Heart left ventricle (tissue), 16 donors: ENCODE measurements around the gene NOTCH4. TPM values are rescaled to one million over a fixed set of nuclear protein-coding genes. Genes with fewer than 3 reads are reported as not detected.

ENCODE experiments used
- ATAC-seq, 4 donors: fragments of 200-7000 bp; cut with Tn5 transposase; one replicate each; pipeline ENCODE4 v1.9.1; 2020 to 2022; ENCODE audit warnings: moderate library complexity in 4 of 4, mild to moderate bottlenecking in 3 of 4, moderate number of reproducible peaks in 1 of 4
- DNase-seq, 5 donors: peaks; one replicate each; pipeline ENCODE4 v3.0.0-alpha.2; 2020
- H3K27ac ChIP-seq, 12 donors: fragments of 200-600 bp; sonication (generic) in 4 of 12; one replicate each; pipeline versions ENCODE4 v1.5.0 to v1.8.0; 2016 to 2022; ENCODE audit warnings: mild to moderate bottlenecking in 2 of 12
- H3K27me3 ChIP-seq, 9 donors: fragments of 200-600 bp; sonication (generic) in 2 of 9; one replicate each; pipeline versions ENCODE4 v1.5.1 to v1.8.0; 2016 to 2022; ENCODE audit warnings: mild to moderate bottlenecking in 3 of 9
- H3K36me3 ChIP-seq, 9 donors: fragments of 200-600 bp; sonication (generic) in 2 of 9; one replicate each; pipeline versions ENCODE4 v1.5.0 to v1.8.0; 2018 to 2022; ENCODE audit warnings: mild to moderate bottlenecking in 2 of 9
- H3K4me1 ChIP-seq, 12 donors: fragments of 200-600 bp; sonication (generic) in 4 of 12; one replicate each; pipeline versions ENCODE4 v1.5.0 to v1.8.0; 2016 to 2022; ENCODE audit warnings: mild to moderate bottlenecking in 3 of 12
- H3K4me3 ChIP-seq, 12 donors: fragments of 200-600 bp; sonication (generic) in 4 of 12; one replicate each; pipeline versions ENCODE4 v1.5.0 to v1.8.0; 2017 to 2022; ENCODE audit warnings: mild to moderate bottlenecking in 9 of 12, moderate library complexity in 4 of 12
- H3K9me3 ChIP-seq, 12 donors: fragments of 200-600 bp; sonication (generic) in 4 of 12; one replicate each; pipeline versions ENCODE4 v1.5.0 to v1.8.0; 2016 to 2022; ENCODE audit warnings: mild to moderate bottlenecking in 1 of 12
- CTCF ChIP-seq, 12 donors: fragments of 200-600 bp; sonication (generic) in 4 of 12; IDR thresholded peaks; one replicate each; pipeline versions ENCODE4 v1.5.0 to v1.8.0; 2018 to 2022; ENCODE audit warnings: antibody characterized with exemption in 12 of 12, mild to moderate bottlenecking in 5 of 12
- POLR2A ChIP-seq, 2 donors: fragments of 450-650 bp; IDR thresholded peaks; one replicate each; pipeline ENCODE4 v1.6.1; 2017; ENCODE audit warnings: antibody characterized with exemption in 2 of 2, mild to moderate bottlenecking in 2 of 2, moderate library complexity in 2 of 2
- WGBS, 4 donors: extraction: QIAGEN DNeasy Blood & Tissue Kit in 2 of 4; methylation state at CpG; one replicate each; pipeline versions ENCODE4 v1.1.5 to v1.1.7; 2013 to 2018; 5-methylcytosine and 5-hydroxymethylcytosine counted together
- intact Hi-C, 10 donors: fragments of 100-400 bp; cut with DNase I; formaldehyde crosslinking; loops; one replicate each; pipeline versions ENCODE4 v1.11.1 to v1.14.2; 2022
- microRNA-seq, 4 donors: library from miRNA; unstranded; fragments of <30 nt; microRNA quantifications; one replicate each; pipeline versions ENCODE4 to v1.2.0, GENCODE V29; 2017 to 2020
- polyA plus RNA-seq, 2 donors: library from polyadenylated mRNA; stranded (reverse); fragments of 200-250 nt; gene quantifications; one replicate each; pipeline ENCODE4 v1.2.3, GENCODE V29; 2013
- total RNA-seq, 9 donors: library from RNA; depleted of rRNA in 2 of 9; stranded (reverse); fragments of >200 nt in 2 of 9; fragmentation: NEBNext Ultra II Directional in 3 of 9; extraction: Animal tissue kit (Norgen Biotek cat#: 25700) in 3 of 9; gene quantifications; one replicate each; pipeline versions ENCODE4 v1.1.0 to v1.2.4, GENCODE V29; 2016 to 2023
- donor health status: ischemic (EF 13 %, LVEDD 7.1; RV severe dilation, severe dysfunction).
- donor health status: healthy with polysubstance abuse.
- donor health status: DM: no; HTN: yes; CAD: no.
- donor health status: DM: no; HTN: no; CAD: no.
- donor health status: ischemic (EF 25% LVEDD 6.9; RV normal size, moderate dysfunction).
- donor health status: ischemic (EF 25% LVEDD 5.7; RV mildly dilated, moderate dysfunction).
- donor health status: healthy.
- donor health status: DM: yes; HTN: yes; CAD: no.
- donor health status: ischemic (EF 35%, LVEDD 5.7; RV mildly dilated, moderate dysfunction).
- donor health status: nonischemic (EF 11% LVEDD 7.7; RV severe dilation, severe dysfunction).
- donor health status: DM: yes; HTN: yes; CAD: no.
- donor health status: PGD.
- donor health status: ischemic (EF 29% LVEDD 5.4; RV normal size, mild dysfunction).
- donor health status: nonischemic (EF 23%, LVEDD 6.1; RV moderate dilation, normal function).

Gene NOTCH4
- total and polyA plus RNA-seq, 11 donors, result 15.8 to 55.5 (median 24.9) TPM

GRCh38 chr6:32147401-32148132, 76.3 kb downstream of the NOTCH4 start:
- DNase-seq, result no peak
- Histone ChIP-seq H3K9me3 (no peaks in the 10 kb centered on the region), H3K27ac (no peak overlapping the region), H3K4me1 (peaks cover 0 to 18% (median 8%) of the 10 kb centered on the region in 12 donors), H3K36me3 (peaks cover 0 to 5% (median 0%) of the 10 kb centered on the region in 9 donors), H3K27me3 (peaks cover 0 to 40% (median 6%) of the 10 kb centered on the region in 9 donors), H3K4me3 (no peak overlapping the region)
- ATAC-seq, result no peak
- 87 to 98% (median 94%) methylated on average over 4 of the region's 4 CpGs for WGBS, 4 donors
- intact Hi-C loops, result loop anchor here in 1 of 10 donors (2.0 kb wide), 1 partner anchor 15 kb away; no protein-coding TSS in a partner anchor
- no peak for TF ChIP-seq POLR2A (IDR thresholded peaks at IDR 0.05)
- TF ChIP-seq CTCF (IDR thresholded peaks at IDR 0.05), result no peak

GRCh38 chr6:32146687-32147086, 77.2 kb downstream of the NOTCH4 start:
- Histone ChIP-seq H3K27ac (no peak overlapping the region), H3K27me3 (peaks cover 0 to 34% (median 6%) of the 10 kb centered on the region in 9 donors), H3K4me1 (peaks cover 0 to 12% (median 1%) of the 10 kb centered on the region in 12 donors), H3K36me3 (peaks cover 0 to 5% (median 0%) of the 10 kb centered on the region in 9 donors), H3K9me3 (no peaks in the 10 kb centered on the region), H3K4me3 (no peak overlapping the region)
- WGBS, 4 donors, result 29 to 39% (median 35%) methylated on average over 4 of the region's 4 CpGs
- no peak for DNase-seq
- TF ChIP-seq CTCF (IDR thresholded peaks at IDR 0.05), result no peak
- no peak for TF ChIP-seq POLR2A (IDR thresholded peaks at IDR 0.05)
- no peak for ATAC-seq
- intact Hi-C loops, result loop anchor here in 1 of 10 donors (2.0 kb wide), 1 partner anchor 14 kb away; no protein-coding TSS in a partner anchor

GRCh38 chr6:32146287-32146686, 77.6 kb downstream of the NOTCH4 start:
- H3K4me3 ChIP-seq, result no peak overlapping the region
- ATAC-seq, result no peak
- intact Hi-C loops, result loop anchor here in 1 of 10 donors (2.0 kb wide), 1 partner anchor 13 kb away; no protein-coding TSS in a partner anchor
- DNase-seq, result no peak
- peaks cover 0 to 8% (median under 1%) of the 10 kb centered on the region in 12 donors for H3K4me1 ChIP-seq
- TF ChIP-seq POLR2A (IDR thresholded peaks at IDR 0.05), result no peak
- TF ChIP-seq CTCF (IDR thresholded peaks at IDR 0.05), result no peak
- H3K27ac ChIP-seq, result no peak overlapping the region
- WGBS, 4 donors, result 54 to 88% (median 59%) methylated on average over 1 of the region's 1 CpG
- H3K9me3 ChIP-seq, result no peaks in the 10 kb centered on the region
- H3K27me3 ChIP-seq, result peaks cover 0 to 34% (median 6%) of the 10 kb centered on the region in 9 donors
- peaks cover 0 to 5% (median 0%) of the 10 kb centered on the region in 9 donors for H3K36me3 ChIP-seq

Small RNA genes lying within 50 kb of the gene (microRNA-seq; reads per million reads assigned to microRNA genes)
- gene MIR6721 (0 to 3.7 (median 2.4) reads per million in 4 donors), gene MIR6833 (0.19 to 0.77 (median 0.40) reads per million in 4 donors)

Other genes starting within 250 kb of the NOTCH4 start
- gene C4A, start 242.0 kb downstream of the NOTCH4 start, total RNA-seq, result 100 to 1,000 TPM in 3 of 9 donors, 10 to 100 TPM in 6; 51.6 to 301 (median 82.4) TPM
- gene C4A, start 242.0 kb downstream of the NOTCH4 start, polyA plus RNA-seq, result 10 to 100 TPM; 34.5 to 34.6 TPM
- 100 to 1,000 TPM in 3 of 9 donors, 10 to 100 TPM in 6; 40.9 to 307 (median 75.7) TPM for gene C4B, start 209.3 kb downstream of the NOTCH4 start, total RNA-seq
- 10 to 100 TPM; 30.8 to 33.0 TPM for gene C4B, start 209.3 kb downstream of the NOTCH4 start, polyA plus RNA-seq
- 1 to 10 TPM in 1 of 9 donors, under 1 TPM in 6, not detected in 2; 0.14 to 3.0 (median 0.69) TPM for gene CYP21A2, start 185.7 kb downstream of the NOTCH4 start, total RNA-seq
- 1 to 10 TPM in 1 of 2 donors, under 1 TPM in 1; 0.11 to 1.0 TPM for gene CYP21A2, start 185.7 kb downstream of the NOTCH4 start, polyA plus RNA-seq
- gene TNXB, start 114.7 kb downstream of the NOTCH4 start, total RNA-seq, result 100 to 1,000 TPM in 3 of 9 donors, 10 to 100 TPM in 6; 17.8 to 234 (median 56.9) TPM
- gene TNXB, start 114.7 kb downstream of the NOTCH4 start, polyA plus RNA-seq, result 10 to 100 TPM; 23.8 to 47.9 TPM
- gene ATF6B, start 95.8 kb downstream of the NOTCH4 start, total RNA-seq, result 10 to 100 TPM; 11.1 to 56.8 (median 28.7) TPM
- 10 to 100 TPM; 26.8 to 28.8 TPM for gene ATF6B, start 95.8 kb downstream of the NOTCH4 start, polyA plus RNA-seq
- 1 to 10 TPM; 1.3 to 3.7 (median 2.9) TPM for gene FKBPL, start 93.8 kb downstream of the NOTCH4 start, total RNA-seq
- gene FKBPL, start 93.8 kb downstream of the NOTCH4 start, polyA plus RNA-seq, result 1 to 10 TPM; 2.9 to 9.3 TPM
- gene PRRT1, start 72.1 kb downstream of the NOTCH4 start, total RNA-seq, result 1 to 10 TPM in 1 of 9 donors, under 1 TPM in 8; 0.28 to 1.1 (median 0.61) TPM
- under 1 TPM; 0.82 to 0.95 TPM for gene PRRT1, start 72.1 kb downstream of the NOTCH4 start, polyA plus RNA-seq
- gene PPT2, start 69.9 kb downstream of the NOTCH4 start, total RNA-seq, result 10 to 100 TPM; 17.1 to 34.0 (median 22.7) TPM
- 10 to 100 TPM; 13.1 to 21.6 TPM for gene PPT2, start 69.9 kb downstream of the NOTCH4 start, polyA plus RNA-seq
- 10 to 100 TPM in 2 of 9 donors, 1 to 10 TPM in 7; 2.4 to 11.2 (median 6.1) TPM for gene EGFL8, start 59.5 kb downstream of the NOTCH4 start, total RNA-seq
- gene EGFL8, start 59.5 kb downstream of the NOTCH4 start, polyA plus RNA-seq, result 1 to 10 TPM; 4.3 to 8.1 TPM
- 10 to 100 TPM; 45.5 to 61.7 (median 51.0) TPM for gene AGPAT1, start 48.0 kb downstream of the NOTCH4 start, total RNA-seq
- gene AGPAT1, start 48.0 kb downstream of the NOTCH4 start, polyA plus RNA-seq, result 10 to 100 TPM; 43.5 to 79.1 TPM
- 100 to 1,000 TPM in 2 of 9 donors, 10 to 100 TPM in 7; 62.7 to 136 (median 84.5) TPM for gene RNF5, start 45.7 kb downstream of the NOTCH4 start, total RNA-seq
- 100 to 1,000 TPM in 1 of 2 donors, 10 to 100 TPM in 1; 95.1 to 132 TPM for gene RNF5, start 45.7 kb downstream of the NOTCH4 start, polyA plus RNA-seq
- gene AGER, start 39.8 kb downstream of the NOTCH4 start, total RNA-seq, result 1 to 10 TPM in 6 of 9 donors, under 1 TPM in 2, not detected in 1; 0.69 to 5.7 (median 2.2) TPM
- gene AGER, start 39.8 kb downstream of the NOTCH4 start, polyA plus RNA-seq, result 1 to 10 TPM; 1.4 to 1.6 TPM
- gene PBX2, start 33.9 kb downstream of the NOTCH4 start, total RNA-seq, result 10 to 100 TPM; 25.3 to 60.4 (median 39.7) TPM
- gene PBX2, start 33.9 kb downstream of the NOTCH4 start, polyA plus RNA-seq, result 10 to 100 TPM; 35.7 to 42.1 TPM
- 10 to 100 TPM in 2 of 9 donors, 1 to 10 TPM in 7; 1.6 to 41.0 (median 3.8) TPM for gene GPSM3, start 31.4 kb downstream of the NOTCH4 start, total RNA-seq
- gene GPSM3, start 31.4 kb downstream of the NOTCH4 start, polyA plus RNA-seq, result 1 to 10 TPM; 2.9 to 5.5 TPM
- not detected for gene TSBP1, start 147.8 kb upstream of the NOTCH4 start, total RNA-seq
- gene TSBP1, start 147.8 kb upstream of the NOTCH4 start, polyA plus RNA-seq, result not detected
- gene BTNL2, start 183.1 kb upstream of the NOTCH4 start, total RNA-seq, result not detected
- gene BTNL2, start 183.1 kb upstream of the NOTCH4 start, polyA plus RNA-seq, result not detected
- gene HLA-DRA, start 215.8 kb upstream of the NOTCH4 start, total RNA-seq, result 1,000 to 10,000 TPM in 1 of 9 donors, 100 to 1,000 TPM in 2, 10 to 100 TPM in 6; 20.0 to 1,108 (median 87.0) TPM
- 10 to 100 TPM; 57.1 to 65.7 TPM for gene HLA-DRA, start 215.8 kb upstream of the NOTCH4 start, polyA plus RNA-seq